Endothelial cell of umbilical vein (primary cell): ENCODE measurements around the gene DAND5. TPM values are rescaled to one million over a fixed set of nuclear protein-coding genes. Genes with fewer than 3 reads are reported as not detected.

Experiments
- BruUV-seq: library from RNA; stranded (reverse); fragments of 400-500 nt; replicated peaks from 2 replicates; lab custom pipeline; 2021; lab: Mats Ljungman, UMichigan
- CTCF ChIA-PET: fragments of 300-600, 350-600 bp; sonication (Branson Sonifier 250); formaldehyde crosslinking; loops from one replicate; lab custom pipeline; 2021; ENCODE audit warnings: antibody characterized with exemption, inconsistent platforms; lab: Charles Lee
- POLR2A ChIA-PET: fragments of 300-600, 350-600 bp; sonication (Branson Sonifier 250); formaldehyde crosslinking; loops from one replicate; lab custom pipeline; 2021; ENCODE audit warnings: antibody characterized with exemption, inconsistent platforms; lab: Charles Lee
- DNase-seq: peaks from one replicate; pipeline ENCODE4 v3.0.0-alpha.2; 2011; ENCODE audit warnings: low read depth, low spot score
- FAIRE-seq: peaks from 2 replicates; lab custom pipeline; 2011; peaks lifted over from hg19 to GRCh38; lab: Jason Lieb, UNC
- H2AFZ ChIP-seq: 2 replicates; pipeline ENCODE4 v1.6.0; 2012; ENCODE audit warnings: low read depth, low read length, control low read depth, inconsistent platforms
- H3K27ac ChIP-seq: 2 replicates; pipeline ENCODE4 v1.5.1; 2011; ENCODE audit warnings: low read depth, mild to moderate bottlenecking, control low read depth, low read length, moderate library complexity; ENCODE audit not compliant: insufficient read depth
- H3K27me3 ChIP-seq, 2 experiments: 2 replicates each; pipeline versions ENCODE4 v1.6.0 to v1.6.1; 2011; ENCODE audit warnings: low read length in 2 of 2, mixed read lengths in 1 of 2; ENCODE audit not compliant: control insufficient read depth in 2 of 2, insufficient read depth in 2 of 2
- H3K36me3 ChIP-seq, 2 experiments: 2 replicates in 1 of 2; 3 replicates in 1 of 2; pipeline ENCODE4 v1.5.1; 2011; ENCODE audit warnings: low read length in 2 of 2, mild to moderate bottlenecking in 1 of 2, moderate library complexity in 1 of 2; ENCODE audit not compliant: control insufficient read depth in 2 of 2, insufficient read depth in 2 of 2; ENCODE audit errors: extremely low read depth in 1 of 2
- H3K4me1 ChIP-seq: 3 replicates; pipeline ENCODE4 v1.5.1; 2011; ENCODE audit warnings: mild to moderate bottlenecking, low read length; ENCODE audit not compliant: control insufficient read depth, insufficient read depth; ENCODE audit errors: extremely low read depth
- H3K4me2 ChIP-seq: 2 replicates; pipeline ENCODE4 v1.6.1; 2011; ENCODE audit warnings: low read length, control low read depth, mixed read lengths; ENCODE audit not compliant: insufficient read depth
- H3K4me3 ChIP-seq, 3 experiments: fragments of 200-600 bp in 1 of 3; sonication (generic), shearing (Covaris generic) in 1 of 3; replicated peaks in 1 of 3; 2 replicates each; pipeline ENCODE4 v1.5.1; 2011 to 2016; ENCODE audit warnings: control low read depth in 3 of 3, low read length in 3 of 3, mild to moderate bottlenecking in 2 of 3, inconsistent platforms in 1 of 3, low read depth in 1 of 3, moderate library complexity in 1 of 3; ENCODE audit not compliant: insufficient read depth in 1 of 3
- H3K79me2 ChIP-seq: 2 replicates; pipeline ENCODE4 v1.6.0; 2012; ENCODE audit warnings: low read length, inconsistent platforms; ENCODE audit not compliant: control insufficient read depth, insufficient read depth
- H3K9ac ChIP-seq: replicated peaks from 2 replicates; pipeline ENCODE3; 2011; ENCODE audit warnings: low read length, control low read depth; ENCODE audit not compliant: insufficient read depth; ENCODE audit errors: extremely low read depth
- H3K9me1 ChIP-seq: replicated peaks from 3 replicates; pipeline ENCODE4 v1.6.0; 2011; ENCODE audit warnings: mild to moderate bottlenecking, low read length; ENCODE audit not compliant: control insufficient read depth, insufficient read depth; ENCODE audit errors: extremely low read depth
- H3K9me3 ChIP-seq: replicated peaks from 2 replicates; pipeline ENCODE4 v1.5.1; 2012; ENCODE audit warnings: low read length, inconsistent platforms; ENCODE audit not compliant: control insufficient read depth, insufficient read depth
- H4K20me1 ChIP-seq: replicated peaks from 2 replicates; pipeline ENCODE3; 2011; ENCODE audit warnings: mild to moderate bottlenecking, low read length; ENCODE audit not compliant: control insufficient read depth, insufficient read depth; ENCODE audit errors: extremely low read depth
- CTCF ChIP-seq, 2 donors: IDR thresholded peaks; 1 replicate in 1 of 2; 2 replicates in 1 of 2; pipeline ENCODE4 v1.5.1; 2011; ENCODE audit warnings: low read length in 2 of 2, mild to moderate bottlenecking in 2 of 2, moderate library complexity in 2 of 2, control low read depth in 1 of 2, inconsistent platforms in 1 of 2, low read depth in 1 of 2; ENCODE audit not compliant: insufficient read depth in 1 of 2; ENCODE audit errors: extremely low read depth in 1 of 2
- EZH2 ChIP-seq: IDR thresholded peaks from 2 replicates; pipeline ENCODE4 v1.6.1; 2012; ENCODE audit warnings: borderline replicate concordance, low read depth, mild to moderate bottlenecking, moderate library complexity, low read length, inconsistent platforms; ENCODE audit not compliant: severe bottlenecking
- FOS ChIP-seq: IDR thresholded peaks from 2 replicates; pipeline ENCODE4 v1.6.1; 2011; ENCODE audit warnings: mild to moderate bottlenecking, low read length, moderate library complexity, borderline replicate concordance; ENCODE audit not compliant: insufficient read depth
- GATA2 ChIP-seq: IDR thresholded peaks from 2 replicates; pipeline ENCODE4 v1.7.0; 2011; ENCODE audit warnings: low read depth, mild to moderate bottlenecking, moderate library complexity, mixed read lengths, low read length; ENCODE audit not compliant: insufficient read length, insufficient read depth
- JUN ChIP-seq: IDR thresholded peaks from 2 replicates; pipeline ENCODE4 v1.6.1; 2011; ENCODE audit warnings: borderline replicate concordance, low read depth; ENCODE audit not compliant: insufficient read length, insufficient read depth
- MAX ChIP-seq: IDR thresholded peaks from 2 replicates; pipeline ENCODE4 v1.6.1; 2011; ENCODE audit not compliant: insufficient read depth, insufficient read length
- MYC ChIP-seq: IDR thresholded peaks from one replicate; pipeline ENCODE4 v1.6.1; 2011; ENCODE audit warnings: mild to moderate bottlenecking, low read depth, low read length
- POLR2A ChIP-seq: IDR thresholded peaks from 2 replicates; pipeline ENCODE4 v1.6.1; 2012; ENCODE audit warnings: low read depth, mild to moderate bottlenecking, control low read depth, low read length
- POLR2AphosphoS5 ChIP-seq: IDR thresholded peaks from 2 replicates; pipeline ENCODE4 v1.6.1; 2012; ENCODE audit warnings: low read depth, mild to moderate bottlenecking, control low read depth, low read length, moderate library complexity; ENCODE audit not compliant: insufficient read depth
- dilution Hi-C: fragments of 300-500 bp; cut with MboI; formaldehyde crosslinking; loops from one replicate; pipeline ENCODE4 v1.15.0; 2019; ENCODE audit warnings: low sequenced_read_pairs; ENCODE audit not compliant: extremely low pct_ligation_motif_present
- intact Hi-C: fragments of 100-400 bp; cut with micrococcal nuclease; formaldehyde crosslinking; loops from one replicate; pipeline ENCODE4 v1.10.0; 2022
- polyA plus RNA-seq, 4 experiments: library from polyadenylated mRNA; depleted of rRNA in 3 of 4; stranded (reverse) in 3 of 4; unstranded in 1 of 4; fragments of >200 nt; gene quantifications; 2 replicates each; pipeline versions ENCODE4 v1.2.1 to v1.2.3, GENCODE V29; 2011 to 2012; ENCODE audit warnings: missing spikeins in 1 of 4
- total RNA-seq: library from RNA; stranded (reverse); gene quantifications from 2 replicates; pipeline ENCODE4 v1.2.3, GENCODE V29; 2021

DAND5 gene
- total and polyA plus RNA-seq, 2 donors (not counting 3 experiments of a cell fraction or from before 2014, with no cell fraction given) = 0.06 to 0.20 TPM

GRCh38 chr19:12967907-12968306 is 1.5 kb upstream of the DAND5 start:
- intact Hi-C loops = no loop called here
- H3K9me3 ChIP-seq = no peaks in the 10 kb centered on the region
- peaks cover 2% of the 10 kb centered on the region for H3K4me1 ChIP-seq
- no peak overlapping the region for H3K9ac ChIP-seq
- H3K36me3 ChIP-seq = no peaks in the 10 kb centered on the region
- H3K27me3 ChIP-seq = no peaks in the 10 kb centered on the region
- H4K20me1 ChIP-seq = no peaks in the 10 kb centered on the region
- BruUV-seq = no TSS peak
- ChIA-PET POLR2A (no interaction called here), CTCF (interaction anchor here (1.5 to 5.2 kb wide), 3 partner anchors 8 to 127 kb away, joined by 3 to 115 read pairs (median 91); no protein-coding TSS in a partner anchor)
- TF ChIP-seq CTCF (IDR thresholded peaks at IDR 0.05; ENCODE audit: extremely low read depth in 1 of 2, insufficient read depth in 1 of 2, low read depth in 1 of 2, low read length in 2 of 2) (no peak), EZH2 (no peak), POLR2AphosphoS5 (no peak), MAX (no peak), MYC (no peak), FOS (no peak), POLR2A (no peak), JUN (no peak), GATA2 (no peak)
- DNase-seq (no peak), FAIRE-seq (no peak)
- dilution Hi-C loops = no loop called here
- H3K79me2 ChIP-seq = no peaks in the 10 kb centered on the region
- H3K4me3 ChIP-seq = no peak overlapping the region
- no peak overlapping the region for H3K27ac ChIP-seq
- H3K9me1 ChIP-seq = no peaks in the 10 kb centered on the region
- H3K4me2 ChIP-seq = no peak overlapping the region
- no peak overlapping the region for H2AFZ ChIP-seq
